Prostate gland (tissue), 2 donors: ENCODE data around the gene CACNA1A.

Source experiments
- POLR2AphosphoS5 ChIP-seq: sonication (generic); formaldehyde crosslinking; IDR thresholded peaks from one replicate; pipeline ENCODE4 v1.6.1; 2017; ENCODE audit warnings: antibody characterized with exemption
- TF ChIP-seq, protein P1 (sequence below), 4 experiments: fragments of 200-600 bp in 2 of 4; fragments of 450-650 bp in 2 of 4; sonication (generic) in 2 of 4; IDR thresholded peaks; 1 replicate in 3 of 4; 2 replicates in 1 of 4; pipeline ENCODE4 v1.5.1; 2016 to 2019; ENCODE audit warnings: antibody characterized with exemption in 4 of 4, mild to moderate bottlenecking in 2 of 4, moderate library complexity in 2 of 4

DNA sequence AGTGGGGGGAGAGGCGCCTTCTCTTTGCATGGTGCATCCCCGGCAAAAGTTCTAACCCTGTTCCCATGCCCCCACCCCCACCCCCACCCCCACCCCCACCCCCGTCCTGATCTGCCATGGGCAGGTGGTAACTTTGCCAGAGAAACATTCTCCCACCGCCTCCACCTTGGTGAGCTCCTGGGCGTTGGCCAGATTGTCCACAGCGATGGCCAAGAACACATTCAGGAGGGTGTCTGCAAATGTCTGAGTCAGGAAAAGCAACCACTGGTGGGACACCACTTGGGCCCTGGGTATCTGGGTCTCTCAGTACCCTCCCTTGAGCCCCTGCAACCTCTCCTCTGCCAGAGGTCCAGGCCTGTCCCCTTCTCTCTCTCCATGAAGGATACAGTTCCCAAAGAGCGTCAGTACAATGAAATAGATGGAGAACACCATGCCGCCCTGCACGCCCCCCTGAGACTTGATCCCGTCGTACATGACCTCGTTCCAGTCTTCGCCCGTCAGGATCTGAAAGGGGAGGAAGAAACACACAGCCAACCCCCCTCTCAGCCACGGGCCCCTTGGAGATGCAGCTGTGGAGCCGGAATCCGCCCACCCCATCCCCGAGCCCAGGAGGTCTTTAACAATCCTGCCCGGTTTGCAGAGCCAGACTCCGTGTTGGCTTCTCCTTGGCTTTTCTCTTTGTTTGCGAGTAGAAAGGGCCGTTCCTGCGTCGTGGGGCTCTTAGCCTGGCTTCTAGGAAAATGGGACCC lies 202.7 kb downstream of the CACNA1A start:
- TF ChIP-seq POLR2AphosphoS5 = no peak
- TF ChIP-seq, protein P1, sequence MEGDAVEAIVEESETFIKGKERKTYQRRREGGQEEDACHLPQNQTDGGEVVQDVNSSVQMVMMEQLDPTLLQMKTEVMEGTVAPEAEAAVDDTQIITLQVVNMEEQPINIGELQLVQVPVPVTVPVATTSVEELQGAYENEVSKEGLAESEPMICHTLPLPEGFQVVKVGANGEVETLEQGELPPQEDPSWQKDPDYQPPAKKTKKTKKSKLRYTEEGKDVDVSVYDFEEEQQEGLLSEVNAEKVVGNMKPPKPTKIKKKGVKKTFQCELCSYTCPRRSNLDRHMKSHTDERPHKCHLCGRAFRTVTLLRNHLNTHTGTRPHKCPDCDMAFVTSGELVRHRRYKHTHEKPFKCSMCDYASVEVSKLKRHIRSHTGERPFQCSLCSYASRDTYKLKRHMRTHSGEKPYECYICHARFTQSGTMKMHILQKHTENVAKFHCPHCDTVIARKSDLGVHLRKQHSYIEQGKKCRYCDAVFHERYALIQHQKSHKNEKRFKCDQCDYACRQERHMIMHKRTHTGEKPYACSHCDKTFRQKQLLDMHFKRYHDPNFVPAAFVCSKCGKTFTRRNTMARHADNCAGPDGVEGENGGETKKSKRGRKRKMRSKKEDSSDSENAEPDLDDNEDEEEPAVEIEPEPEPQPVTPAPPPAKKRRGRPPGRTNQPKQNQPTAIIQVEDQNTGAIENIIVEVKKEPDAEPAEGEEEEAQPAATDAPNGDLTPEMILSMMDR (IDR thresholded peaks at IDR 0.05) = no peak
